ENCODE data around the gene GJA4. TPM values are rescaled to one million over a fixed set of nuclear protein-coding genes. Genes with fewer than 3 reads are reported as not detected.

Gene GJA4
- total RNA-seq, 4 donors from 2014 or later, result 5.3 to 15.2 (median 11.8) TPM

GRCh38 chr1:34839526-34840305, 46.9 kb downstream of the GJA4 start:
- H3K27ac ChIP-seq, result no peak overlapping the region

GRCh38 chr1:34840426-34840825, 47.6 kb downstream of the GJA4 start:
- Histone ChIP-seq H3K9me3 (no peaks in the 10 kb centered on the region), H3K27ac (no peak overlapping the region), H3K4me3 (no peak overlapping the region), H3K27me3 (no peaks in the 10 kb centered on the region), H3K36me3 (no peaks in the 10 kb centered on the region), H3K4me1 (peaks cover 10% of the 10 kb centered on the region)
- no peak for TF ChIP-seq EP300 (IDR thresholded peaks at IDR 0.05)
- WGBS, result 93% methylated on average over 3 of the region's 3 CpGs
- peak in 1 of 2 donors; percentile 47 for DNase-seq (ENCODE audit: low spot score in 2 of 2)

More at GRCh38 chr1:34839526-34840305, 46.9 kb downstream of the GJA4 start:
- Histone ChIP-seq H3K4me1 (peaks cover 10% of the 10 kb centered on the region), H3K4me3 (no peak overlapping the region), H3K36me3 (no peaks in the 10 kb centered on the region), H3K27me3 (no peaks in the 10 kb centered on the region), H3K9me3 (no peaks in the 10 kb centered on the region)
- DNase-seq (ENCODE audit: low spot score in 2 of 2), result peak in 1 of 2 donors; percentile 40
- no peak for TF ChIP-seq POLR2AphosphoS5 (IDR thresholded peaks at IDR 0.05)
- no peak for TF ChIP-seq EP300 (IDR thresholded peaks at IDR 0.05)
- TF ChIP-seq POLR2A (IDR thresholded peaks at IDR 0.05), result no peak
- WGBS, result 90% methylated on average over 14 of the region's 14 CpGs

GRCh38 chr1:34842073-34842472, 49.3 kb downstream of the GJA4 start:
- Histone ChIP-seq H3K27me3 (no peaks in the 10 kb centered on the region), H3K9me3 (no peaks in the 10 kb centered on the region), H3K4me1 (peaks cover 7% of the 10 kb centered on the region), H3K27ac (no peak overlapping the region), H3K36me3 (no peaks in the 10 kb centered on the region), H3K4me3 (no peak overlapping the region)
- TF ChIP-seq POLR2A (IDR thresholded peaks at IDR 0.05) (no peak), CTCF (IDR thresholded peaks at IDR 0.05) (no peak), POLR2AphosphoS5 (IDR thresholded peaks at IDR 0.05) (no peak), EP300 (IDR thresholded peaks at IDR 0.05) (no peak)
- WGBS, result 40% methylated on average over 3 of the region's 3 CpGs
- DNase-seq (ENCODE audit: low spot score in 2 of 2), result peak in 1 of 2 donors; percentile 7

GRCh38 chr1:34842952-34843371, 50.2 kb downstream of the GJA4 start:
- peaks cover 7% of the 10 kb centered on the region for H3K4me1 ChIP-seq
- no peaks in the 10 kb centered on the region for H3K36me3 ChIP-seq
- H3K27me3 ChIP-seq, result no peaks in the 10 kb centered on the region
- TF ChIP-seq POLR2A (IDR thresholded peaks at IDR 0.05) (no peak), EP300 (IDR thresholded peaks at IDR 0.05) (no peak), POLR2AphosphoS5 (IDR thresholded peaks at IDR 0.05) (no peak), CTCF (IDR thresholded peaks at IDR 0.05) (no peak)
- peak in 1 of 2 donors; percentile 43 for DNase-seq (ENCODE audit: low spot score in 2 of 2)
- WGBS, result 78% methylated on average over 4 of the region's 4 CpGs
- H3K9me3 ChIP-seq, result no peaks in the 10 kb centered on the region
- H3K4me3 ChIP-seq, result no peak overlapping the region
- H3K27ac ChIP-seq, result no peak overlapping the region

- Histone ChIP-seq H3K4me1 (peaks cover 7% of the 10 kb centered on the region), H3K9me3 (no peaks in the 10 kb centered on the region), H3K4me3 (no peak overlapping the region), H3K27ac (no peak overlapping the region), H3K36me3 (no peaks in the 10 kb centered on the region), H3K27me3 (no peaks in the 10 kb centered on the region)
- 88% methylated on average over 12 of the region's 14 CpGs for WGBS
- peak in 1 of 2 donors; percentile 24 for DNase-seq (ENCODE audit: low spot score in 2 of 2)
- TF ChIP-seq POLR2AphosphoS5 (IDR thresholded peaks at IDR 0.05), result no peak
- TF ChIP-seq POLR2A (IDR thresholded peaks at IDR 0.05), result no peak
Observed at GRCh38 chr1:34843392-34844251, 50.8 kb downstream of the GJA4 start.

- TF ChIP-seq POLR2AphosphoS5 (IDR thresholded peaks at IDR 0.05), result no peak
- TF ChIP-seq POLR2A (IDR thresholded peaks at IDR 0.05), result no peak
- TF ChIP-seq EP300 (IDR thresholded peaks at IDR 0.05), result no peak
- H3K36me3 ChIP-seq, result peaks cover under 1% of the 10 kb centered on the region
- H3K9me3 ChIP-seq, result no peaks in the 10 kb centered on the region
- no peaks in the 10 kb centered on the region for H3K27me3 ChIP-seq
- WGBS, result 56% methylated on average over 4 of the region's 4 CpGs
- DNase-seq (ENCODE audit: low spot score in 2 of 2), result peak in 1 of 2 donors; percentile 7
- H3K4me3 ChIP-seq, result no peak overlapping the region
- no peak overlapping the region for H3K27ac ChIP-seq
- peaks cover 7% of the 10 kb centered on the region for H3K4me1 ChIP-seq
Observed at GRCh38 chr1:34844252-34844634, 51.4 kb downstream of the GJA4 start.

Other genes with a start within 250 kb of the GJA4 start
- 100 to 1,000 TPM in 2 of 4 donors, 10 to 100 TPM in 2; 45.8 to 164 (median 123) TPM for gene GJB5, start 38.0 kb upstream of the GJA4 start, total RNA-seq
- gene GJB4, start 33.3 kb upstream of the GJA4 start, total RNA-seq, result 10 to 100 TPM; 13.7 to 41.4 (median 35.5) TPM
- 100 to 1,000 TPM in 3 of 4 donors, 10 to 100 TPM in 1; 76.0 to 268 (median 186) TPM for gene GJB3, start 11.8 kb upstream of the GJA4 start, total RNA-seq
- 10 to 100 TPM; 17.1 to 38.1 (median 31.5) TPM for gene SMIM12, start 66.8 kb downstream of the GJA4 start, total RNA-seq
- under 1 TPM in 1 of 4 donors, not detected in 3; 0.55 TPM for gene DLGAP3, start 136.7 kb downstream of the GJA4 start, total RNA-seq
- gene TMEM35B, start 192.3 kb downstream of the GJA4 start, total RNA-seq, result 10 to 100 TPM in 1 of 4 donors, 1 to 10 TPM in 3; 6.5 to 12.2 (median 8.6) TPM
- 10 to 100 TPM; 14.4 to 26.2 (median 14.9) TPM for gene ZMYM6, start 238.9 kb downstream of the GJA4 start, total RNA-seq